Measurements from ENCODE around the gene SH3D19. TPM values are rescaled to one million over a fixed set of nuclear protein-coding genes. Genes with fewer than 3 reads are reported as not detected.
A peak's percentile ranks its signal among the peaks of the same experiment; 100 is the strongest.
"Not testable (repeated sequence)": the region's sequence is repeated elsewhere in the genome, so short reads cannot be mapped to it uniquely, and the experiment has no call there.

SH3D19 gene
- total RNA-seq, 2 experiments from 2014 or later = not detected

DNA sequence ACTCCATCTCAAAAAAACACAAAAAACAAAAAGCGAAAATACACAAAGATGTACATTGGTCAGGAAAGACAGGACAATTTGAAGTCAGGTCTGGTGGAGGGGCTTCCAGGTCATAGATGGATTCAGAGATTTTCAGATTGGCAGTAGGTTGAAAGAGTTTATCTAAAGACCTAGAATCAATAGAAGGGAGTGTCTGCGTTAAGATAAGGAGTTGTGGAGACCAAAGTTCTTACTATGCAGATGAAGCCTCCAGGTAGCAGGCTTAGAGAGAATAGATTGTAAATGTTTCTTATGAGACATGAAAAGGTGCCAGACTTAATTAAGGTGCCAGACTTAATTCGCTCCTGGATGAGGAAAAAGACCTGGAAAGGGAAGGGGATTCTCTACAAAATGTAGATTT lies 232.9 kb downstream of the SH3D19 start:
- Mint-ChIP-seq H3K4me1 (peaks cover 14% of the 10 kb centered on the region), H3K9me3 (ENCODE audit: low read depth) (no peaks in the 10 kb centered on the region), H3K36me3 (ENCODE audit: low read depth) (no peaks in the 10 kb centered on the region), H3K4me3 (no peak overlapping the region), H3K27ac (no peak overlapping the region), H3K27me3 (no peaks in the 10 kb centered on the region)
- ATAC-seq = no peak
- POLR2A ChIA-PET = no interaction called here
- CTCF ChIA-PET = no interaction called here
- intact Hi-C loops (cut with DNase I, micrococcal nuclease) = loop anchor here in 1 of 2 experiments (10.0 kb wide), 1 partner anchor 1442 kb away; the partner anchor contains the start of gene FBXW7
- DNase-seq = no peak

DNA sequence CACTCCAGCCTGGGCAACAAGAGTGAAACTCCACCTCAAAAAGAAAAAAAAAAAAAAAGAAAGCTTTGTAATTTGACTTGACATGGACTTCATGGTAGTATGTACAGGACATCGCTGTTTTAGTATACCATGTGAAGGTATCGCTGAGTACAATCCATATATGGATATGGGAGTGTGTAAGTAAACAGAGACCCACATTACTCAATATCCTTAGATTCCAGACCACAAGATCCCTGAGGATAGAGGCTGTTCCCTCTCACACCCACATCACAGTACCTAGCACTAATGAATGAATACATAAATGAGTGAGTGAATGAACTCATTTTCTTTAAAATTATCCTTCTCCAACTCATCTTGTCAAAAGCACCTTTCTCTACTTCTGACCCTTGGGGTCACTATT lies 234.4 kb downstream of the SH3D19 start:
- intact Hi-C loops (cut with DNase I, micrococcal nuclease) = loop anchor here in 1 of 2 experiments (10.0 kb wide), 1 partner anchor 1444 kb away; the partner anchor contains the start of gene FBXW7
- CTCF ChIA-PET = interaction anchor here (1.2 kb wide), 1 partner anchor 88 kb away, joined by 4 read pairs; no protein-coding TSS in a partner anchor

DNA sequence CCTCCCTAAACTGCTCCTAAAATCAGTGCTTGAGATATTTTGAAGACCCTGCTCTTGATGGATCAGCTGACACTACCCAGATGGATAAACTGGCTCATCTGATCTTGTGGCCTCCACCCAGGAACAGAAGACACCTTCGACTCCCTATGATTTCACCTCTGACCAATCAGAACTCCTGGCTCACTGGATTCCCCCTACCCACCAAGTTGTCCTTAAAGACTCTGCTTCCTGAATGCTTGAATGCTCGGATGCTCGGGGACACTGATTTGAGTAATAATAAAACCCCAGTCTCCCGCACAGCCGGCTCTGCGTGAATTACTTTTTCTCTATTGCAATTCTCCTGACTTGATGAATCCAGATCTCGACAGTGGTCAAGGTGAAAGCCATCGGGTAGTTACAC lies 237.9 kb downstream of the SH3D19 start:
- intact Hi-C loops (cut with DNase I, micrococcal nuclease) = no loop called here
- H3K9me3 Mint-ChIP-seq (ENCODE audit: low read depth) = no peaks in the 10 kb centered on the region
- no peaks in the 10 kb centered on the region for H3K4me1 Mint-ChIP-seq
- ChIA-PET POLR2A (no interaction called here), CTCF (no interaction called here)
- no peak for ATAC-seq
- no peak overlapping the region for H3K4me3 Mint-ChIP-seq
- H3K27ac Mint-ChIP-seq = no peak overlapping the region
- H3K27me3 Mint-ChIP-seq = no peaks in the 10 kb centered on the region
- DNase-seq = no peak
- no peaks in the 10 kb centered on the region for H3K36me3 Mint-ChIP-seq (ENCODE audit: low read depth)

More for the DNA sequence above, 234.4 kb downstream of the SH3D19 start:
- ATAC-seq (no peak), DNase-seq (no peak)
- POLR2A ChIA-PET = interaction anchor here (0.6 to 1.4 kb wide), 2 partner anchors 8 to 224 kb away, joined by 3 to 6 read pairs; partner anchors contain the start of gene RPS3A
- H3K4me1 Mint-ChIP-seq = peaks cover 6% of the 10 kb centered on the region
- H3K4me3 Mint-ChIP-seq = no peak overlapping the region
- H3K27ac Mint-ChIP-seq = no peak overlapping the region
- no peaks in the 10 kb centered on the region for H3K9me3 Mint-ChIP-seq (ENCODE audit: low read depth)
- H3K27me3 Mint-ChIP-seq = no peaks in the 10 kb centered on the region
- H3K36me3 Mint-ChIP-seq (ENCODE audit: low read depth) = no peaks in the 10 kb centered on the region

DNA sequence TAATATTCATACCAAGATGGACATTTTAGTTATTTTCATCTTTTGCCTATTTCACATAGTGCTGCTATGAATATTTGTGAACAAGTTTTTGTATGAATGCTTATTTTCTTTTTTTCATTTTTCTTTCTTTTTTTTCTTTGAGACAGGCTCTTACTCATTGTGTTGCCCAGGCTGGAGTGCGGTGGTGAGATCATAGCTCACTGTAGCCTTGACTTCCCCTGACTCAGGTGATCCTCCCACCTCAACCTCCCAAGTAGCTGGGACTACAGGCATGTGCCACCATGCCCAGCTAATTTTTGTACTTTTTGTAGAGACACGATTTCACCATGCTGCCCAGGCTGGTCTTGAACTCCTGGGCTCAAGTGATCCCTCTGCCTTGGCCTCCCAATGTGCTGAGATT lies 247.4 kb downstream of the SH3D19 start:
- H3K4me1 Mint-ChIP-seq; H3K36me3 Mint-ChIP-seq (ENCODE audit: low read depth); H3K27me3 Mint-ChIP-seq; H3K4me3 Mint-ChIP-seq; H3K9me3 Mint-ChIP-seq (ENCODE audit: low read depth); intact Hi-C loops (cut with DNase I, micrococcal nuclease); H3K27ac Mint-ChIP-seq: not testable (repeated sequence)
- ATAC-seq = peak; percentile 82
- ChIA-PET CTCF (interaction anchor here (0.7 kb wide), 1 partner anchor 497 kb away, joined by 3 read pairs; no protein-coding TSS in a partner anchor), POLR2A (interaction anchor here (0.6 to 0.7 kb wide), 2 partner anchors 21 to 1090 kb away, joined by 3 to 4 read pairs; no protein-coding TSS in a partner anchor)
- peak; percentile 51 for DNase-seq

DNA sequence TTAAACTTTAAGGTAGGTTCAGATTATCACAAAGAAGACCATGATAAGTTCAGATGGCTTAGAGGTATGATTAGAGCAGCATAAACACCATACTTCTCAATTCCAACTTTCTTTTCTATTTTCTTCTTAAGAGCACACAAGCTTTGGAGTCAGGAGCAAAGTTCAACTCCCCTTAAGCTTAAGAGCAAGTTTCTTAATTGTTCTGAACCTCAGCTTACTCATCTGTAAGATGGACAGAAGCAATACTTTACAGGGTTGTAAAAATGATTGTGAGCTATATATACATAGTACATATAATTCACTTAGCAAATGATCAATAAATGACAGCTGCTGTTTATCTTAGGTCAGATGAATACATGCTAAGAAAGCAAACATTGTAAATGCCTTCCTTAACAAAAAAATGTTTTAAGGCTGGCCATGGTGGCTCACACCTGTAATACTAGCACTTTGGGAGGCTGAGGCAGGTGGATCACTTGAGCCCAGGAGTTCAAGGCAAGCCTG lies 250.9 kb downstream of the SH3D19 start:
- POLR2A ChIA-PET = no interaction called here
- no peak for DNase-seq
- no peak for ATAC-seq
- Mint-ChIP-seq H3K27me3 (no peaks in the 10 kb centered on the region), H3K36me3 (ENCODE audit: low read depth) (no peaks in the 10 kb centered on the region), H3K27ac (no peak overlapping the region), H3K4me1 (peaks cover 5% of the 10 kb centered on the region), H3K4me3 (no peak overlapping the region), H3K9me3 (ENCODE audit: low read depth) (no peaks in the 10 kb centered on the region)
- CTCF ChIA-PET = interaction anchor here (0.6 to 1.4 kb wide), 3 partner anchors 11 to 94 kb away, joined by 3 to 5 read pairs (median 4); no protein-coding TSS in a partner anchor
- intact Hi-C loops (cut with DNase I, micrococcal nuclease) = no loop called here

Other genes with a start within 250 kb of the SH3D19 start
- gene RPS3A, start 226.0 kb downstream of the SH3D19 start, total RNA-seq = 1,000 to 10,000 TPM; 2,077 to 2,995 TPM
- not detected for gene PRSS48, start 48.4 kb downstream of the SH3D19 start, total RNA-seq
- under 1 TPM; 0.19 to 0.39 TPM for gene FHIP1A, start 83.6 kb upstream of the SH3D19 start, total RNA-seq

Data from activated CD4-positive, alpha-beta T cell treated with anti-CD3 and anti-CD28 coated beads for 36 hours (primary cell).